HCT116 (cell line): ENCODE data around the gene LCP1. TPM values are rescaled to one million over a fixed set of nuclear protein-coding genes. Genes with fewer than 3 reads are reported as not detected.

Experiments used
- ATAC-seq: fragments of 200-7000 bp; cut with Tn5 transposase; 2 replicates; pipeline ENCODE4 v1.9.1; 2020; ENCODE audit warnings: mild to moderate bottlenecking, moderate library complexity
- BruUV-seq: library from RNA; stranded (reverse); fragments of 400-500 nt; replicated peaks from 2 replicates; lab custom pipeline; 2021; lab: Mats Ljungman, UMichigan
- CTCF ChIA-PET: fragments of 300-600 bp; sonication (Branson Sonifier 250); formaldehyde crosslinking; loops from one replicate; lab custom pipeline; 2021; ENCODE audit warnings: antibody characterized with exemption; lab: Charles Lee
- POLR2A ChIA-PET: fragments of 300-600, 350-600 bp; sonication (Branson Sonifier 250); formaldehyde crosslinking; loops from one replicate; lab custom pipeline; 2021; ENCODE audit warnings: antibody characterized with exemption; lab: Charles Lee
- RAD21 ChIA-PET, 2 experiments: fragments of 300-600 bp; sonication (Branson Sonifier 250); formaldehyde crosslinking; loops; one replicate each; lab custom pipeline; 2023; ENCODE audit warnings: low total read pairs in 2 of 2; ENCODE audit not compliant: uncharacterized antibody in 2 of 2, unreplicated experiment in 2 of 2, low non-redundant PET in 1 of 2; lab: Charles Lee
- DNase-seq: peaks from one replicate; pipeline ENCODE4 v3.0.0-alpha.2; 2010; ENCODE audit warnings: low read depth, low spot score
- H2AFZ ChIP-seq: fragments of 200-600 bp; shearing (Covaris generic), sonication (generic); 2 replicates; pipeline ENCODE4 v1.6.1; 2017; ENCODE audit warnings: low read depth, mixed run types, mixed read lengths, antibody characterized with exemption, low read length; ENCODE audit not compliant: poor library complexity, severe bottlenecking
- H3K27ac ChIP-seq: 2 replicates; pipeline ENCODE4 v1.5.1; 2012; ENCODE audit warnings: low read depth, low read length
- H3K27me3 ChIP-seq: fragments of 200-600 bp; sonication (generic); 2 replicates; pipeline ENCODE4 v1.6.1; 2016; ENCODE audit warnings: mixed run types, low read length, mixed read lengths; ENCODE audit not compliant: insufficient read depth
- H3K36me3 ChIP-seq, 2 experiments: fragments of 200-500 bp in 1 of 2; fragments of 200-600 bp in 1 of 2; sonication (Bioruptor generic) in 1 of 2; sonication (generic) in 1 of 2; 2 replicates each; pipeline versions ENCODE4 v1.5.1 to v1.6.1; 2014 to 2016; ENCODE audit warnings: low read length in 2 of 2, inconsistent platforms in 1 of 2, mixed read lengths in 1 of 2, mixed run types in 1 of 2; ENCODE audit not compliant: insufficient read depth in 2 of 2, control insufficient read depth in 1 of 2
- H3K4me1 ChIP-seq, 2 experiments: fragments of 200-600 bp in 1 of 2; sonication (generic) in 1 of 2; 2 replicates each; pipeline versions ENCODE4 v1.5.1 to v1.6.1; 2012 to 2017; ENCODE audit warnings: low read length in 2 of 2, inconsistent platforms in 1 of 2, mild to moderate bottlenecking in 1 of 2, mixed read lengths in 1 of 2, mixed run types in 1 of 2, moderate library complexity in 1 of 2; ENCODE audit not compliant: insufficient read depth in 2 of 2, control insufficient read depth in 1 of 2
- H3K4me2 ChIP-seq: fragments of 200-600 bp; sonication (generic); 2 replicates; pipeline ENCODE4 v1.6.1; 2017; ENCODE audit warnings: mixed run types, low read length, mixed read lengths
- H3K4me3 ChIP-seq, 2 experiments: fragments of 200-600 bp in 1 of 2; sonication (generic) in 1 of 2; replicated peaks in 1 of 2; 2 replicates each; pipeline ENCODE4 v1.5.1; 2011 to 2016; ENCODE audit warnings: low read length in 2 of 2, control low read depth in 1 of 2, low read depth in 1 of 2, mild to moderate bottlenecking in 1 of 2, mixed read lengths in 1 of 2, mixed run types in 1 of 2
- H3K79me2 ChIP-seq: fragments of 200-600 bp; sonication (generic); 2 replicates; pipeline ENCODE4 v1.6.1; 2017; ENCODE audit warnings: mild to moderate bottlenecking, mixed run types, low read length, moderate library complexity, mixed read lengths; ENCODE audit not compliant: insufficient read depth
- H3K9ac ChIP-seq: fragments of 200-600 bp; sonication (generic); 2 replicates; pipeline ENCODE4 v1.6.1; 2016; ENCODE audit warnings: low read length, mixed read lengths
- H3K9me2 ChIP-seq: fragments of 200-600 bp; sonication (generic), shearing (Covaris generic); 2 replicates; pipeline ENCODE4 v1.6.1; 2017; ENCODE audit warnings: mixed run types, mild to moderate bottlenecking, moderate library complexity; ENCODE audit not compliant: insufficient read depth
- H3K9me3 ChIP-seq, 2 experiments: fragments of 200-500 bp in 1 of 2; fragments of 200-600 bp in 1 of 2; sonication (Bioruptor generic) in 1 of 2; sonication (generic) in 1 of 2; 2 replicates each; pipeline ENCODE4 v1.6.1; 2014 to 2017; ENCODE audit warnings: low read length in 2 of 2, mixed read lengths in 2 of 2, inconsistent platforms in 1 of 2, low read depth in 1 of 2, mild to moderate bottlenecking in 1 of 2, mixed run types in 1 of 2, moderate library complexity in 1 of 2; ENCODE audit not compliant: control insufficient read depth in 1 of 2, insufficient read depth in 1 of 2
- H4K20me1 ChIP-seq: fragments of 200-600 bp; sonication (generic), shearing (Covaris generic); 2 replicates; pipeline ENCODE4 v1.6.1; 2017; ENCODE audit warnings: mixed run types, mild to moderate bottlenecking, moderate library complexity; ENCODE audit not compliant: insufficient read depth
- CBX3 ChIP-seq: IDR thresholded peaks from 2 replicates; pipeline ENCODE4 v1.6.1; 2012; ENCODE audit warnings: low read depth
- EZH2phosphoT487 ChIP-seq: fragments of 200-600 bp; IDR thresholded peaks from 2 replicates; pipeline ENCODE4 v1.6.1; 2018; ENCODE audit warnings: antibody characterized with exemption, borderline replicate concordance
- FOSL1 ChIP-seq: IDR thresholded peaks from 2 replicates; pipeline ENCODE4 v1.6.1; 2012; ENCODE audit warnings: low read depth
- JUND ChIP-seq: IDR thresholded peaks from 2 replicates; pipeline ENCODE4 v1.6.1; 2012
- POLR2A ChIP-seq: IDR thresholded peaks from 2 replicates; pipeline ENCODE4 v1.7.0; 2011; ENCODE audit warnings: borderline replicate concordance; ENCODE audit not compliant: insufficient read depth, insufficient read length; ENCODE audit errors: extremely low read depth
- POLR2AphosphoS5 ChIP-seq: IDR thresholded peaks from 2 replicates; pipeline ENCODE4 v1.6.1; 2011; ENCODE audit warnings: mild to moderate bottlenecking, low read depth, low read length, moderate library complexity
- RAD21 ChIP-seq: IDR thresholded peaks from 2 replicates; pipeline ENCODE4 v1.6.1; 2012; ENCODE audit warnings: low read depth, mild to moderate bottlenecking
- REST ChIP-seq: IDR thresholded peaks from 2 replicates; pipeline ENCODE4 v1.6.1; 2012; ENCODE audit warnings: low read depth
- SRF ChIP-seq: IDR thresholded peaks from 2 replicates; pipeline ENCODE4 v1.6.1; 2012; ENCODE audit warnings: low read depth
- intact Hi-C: fragments of 100-400 bp; cut with micrococcal nuclease; formaldehyde crosslinking; loops from 2 replicates; pipeline ENCODE4 v1.10.0; 2022
- total RNA-seq: library from RNA; stranded (reverse); gene quantifications from one replicate; pipeline ENCODE4 v1.2.1, GENCODE V29; 2021; ENCODE audit not compliant: unreplicated experiment

Gene LCP1
- total RNA-seq, 1 experiment from 2014 or later = 2.2 TPM

DNA sequence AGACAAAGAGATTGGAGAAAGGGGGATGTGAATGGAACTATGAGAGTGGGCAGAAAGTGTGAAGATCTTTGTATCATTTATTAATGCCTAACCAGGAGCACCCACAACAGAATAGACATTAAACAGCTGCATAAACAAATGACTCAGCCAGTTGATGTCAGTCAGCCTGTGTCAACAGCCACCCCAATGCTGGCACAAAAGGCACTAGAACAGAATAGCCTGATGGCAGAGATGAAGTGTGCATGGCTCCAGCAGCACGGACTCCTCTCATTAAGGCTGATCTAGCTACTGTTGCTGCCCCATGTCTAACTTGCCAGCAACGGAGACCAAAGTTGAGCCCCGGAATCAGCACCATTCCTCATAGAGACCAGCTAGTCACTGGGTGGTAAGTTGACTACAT, 85.0 kb downstream of the LCP1 start:
- ATAC-seq = no peak
- BruUV-seq = no TSS peak
- no peak for DNase-seq
- no peaks in the 10 kb centered on the region for H3K9me3 ChIP-seq
- intact Hi-C loops = no loop called here
- H3K9ac ChIP-seq = no peak overlapping the region
- H4K20me1 ChIP-seq = no peaks in the 10 kb centered on the region
- ChIA-PET CTCF (no interaction called here), POLR2A (no interaction called here), RAD21 (no interaction called here)
- H3K27ac ChIP-seq = no peak overlapping the region
- H2AFZ ChIP-seq = no peak overlapping the region
- no peaks in the 10 kb centered on the region for H3K9me2 ChIP-seq
- no peaks in the 10 kb centered on the region for H3K36me3 ChIP-seq
- no peaks in the 10 kb centered on the region for H3K79me2 ChIP-seq
- no peak overlapping the region for H3K4me2 ChIP-seq
- H3K4me1 ChIP-seq = no peaks in the 10 kb centered on the region
- TF ChIP-seq REST (no peak), FOSL1 (no peak)
- no peak overlapping the region for H3K4me3 ChIP-seq
- no peaks in the 10 kb centered on the region; the same call in 1 of the 2 replicates for H3K27me3 ChIP-seq

DNA sequence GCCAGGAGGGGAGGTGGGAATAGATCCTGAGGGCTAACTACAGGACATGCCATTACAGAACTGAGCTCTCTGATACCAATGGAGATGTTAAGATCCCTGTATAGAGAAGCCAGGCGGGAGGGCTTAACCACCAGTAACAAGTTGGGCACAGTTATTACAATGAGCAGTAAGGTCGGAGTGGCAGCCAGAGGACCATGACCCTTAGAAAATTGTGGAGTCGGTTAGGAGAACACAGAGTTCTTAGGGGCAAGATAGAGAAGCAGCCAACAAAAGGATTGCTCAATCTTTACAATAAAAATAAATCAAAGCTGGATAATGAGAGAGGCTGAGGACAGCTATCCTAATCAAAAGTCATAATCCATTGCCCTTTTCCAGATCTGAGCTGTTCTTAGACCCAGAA, 87.5 kb downstream of the LCP1 start:
- Histone ChIP-seq H3K27me3 (no peaks in the 10 kb centered on the region; the same call in 1 of the 2 replicates), H3K79me2 (no peaks in the 10 kb centered on the region)
- TF ChIP-seq SRF (no peak), JUND (no peak), POLR2A (no peak), EZH2phosphoT487 (no peak), CBX3 (no peak), POLR2AphosphoS5 (no peak), RAD21 (no peak)
- TF ChIP-seq, all 23 proteins: peak for 0
- no peaks in the 10 kb centered on the region for H3K9me3 ChIP-seq
- BruUV-seq = no TSS peak
- no peaks in the 10 kb centered on the region for H3K4me1 ChIP-seq
- no peak overlapping the region for H3K4me3 ChIP-seq
- no peak overlapping the region for H3K4me2 ChIP-seq
- POLR2A ChIA-PET = no interaction called here
- no peak overlapping the region for H3K9ac ChIP-seq
- RAD21 ChIA-PET = no interaction called here
- intact Hi-C loops = no loop called here
- ATAC-seq (no peak), DNase-seq (no peak)
- no peak overlapping the region for H2AFZ ChIP-seq
- CTCF ChIA-PET = no interaction called here
- H3K27ac ChIP-seq = no peak overlapping the region
- H4K20me1 ChIP-seq = no peaks in the 10 kb centered on the region
- H3K9me2 ChIP-seq = no peaks in the 10 kb centered on the region
- no peaks in the 10 kb centered on the region for H3K36me3 ChIP-seq
